ENCODE results near the gene CTNS. TPM values are rescaled to one million over a fixed set of nuclear protein-coding genes. Genes with fewer than 3 reads are reported as not detected.

CTNS gene
- total RNA-seq, 1 donor from 2014 or later, result 12.8 TPM

- TF ChIP-seq CTCF (IDR thresholded peaks at IDR 0.05), result no peak
- intact Hi-C loops (cut with micrococcal nuclease), result loop anchor here (1.0 kb wide), 1 partner anchor 22 kb away; no protein-coding TSS in a partner anchor
- Mint-ChIP-seq H3K27ac (peak overlapping the region; percentile 82), H3K4me1 (peaks cover 69% of the 10 kb centered on the region), H3K27me3 (no peaks in the 10 kb centered on the region), H3K9me3 (no peaks in the 10 kb centered on the region), H3K4me3 (peak overlapping the region; percentile 71), H3K36me3 (ENCODE audit: low read depth) (peaks cover 49% of the 10 kb centered on the region)
- DNase-seq (peak; percentile 59), ATAC-seq (ENCODE audit: low read depth) (peak; percentile 55)
- CTCF ChIA-PET, result interaction anchor here (1.5 kb wide), 1 partner anchor 22 kb away, joined by 4 read pairs; no protein-coding TSS in a partner anchor
- POLR2A ChIA-PET, result interaction anchor here (0.6 to 2.0 kb wide), 9 partner anchors 10 to 46 kb away, joined by 3 to 15 read pairs (median 5); partner anchors contain the start of gene HASPIN
These were observed 52.3 kb downstream of the CTNS start for GRCh38 chr17:3688852-3689261.

GRCh38 chr17:3689262-3690093 lies 52.9 kb downstream of the CTNS start:
- no peak for ATAC-seq (ENCODE audit: low read depth)
- H3K4me3 Mint-ChIP-seq, result peak overlapping the region; percentile 70

GRCh38 chr17:3690094-3690715 lies 53.6 kb downstream of the CTNS start:
- TF ChIP-seq CTCF (IDR thresholded peaks at IDR 0.05), result no peak
- no peak for DNase-seq
- intact Hi-C loops (cut with micrococcal nuclease), result loop anchor here (5.0 kb wide), 1 partner anchor 53 kb away; the partner anchor contains the start of genes CTNS and SHPK
- peaks cover 47% of the 10 kb centered on the region for H3K36me3 Mint-ChIP-seq (ENCODE audit: low read depth)
- H3K4me3 Mint-ChIP-seq, result peak overlapping the region; percentile 70
- peak overlapping the region; percentile 76 for H3K27ac Mint-ChIP-seq
- no peaks in the 10 kb centered on the region for H3K9me3 Mint-ChIP-seq
- no peaks in the 10 kb centered on the region for H3K27me3 Mint-ChIP-seq
- CTCF ChIA-PET, result interaction anchor here (1.0 to 2.0 kb wide), 2 partner anchors 13 to 26 kb away, joined by 3 to 6 read pairs; no protein-coding TSS in a partner anchor
- H3K4me1 Mint-ChIP-seq, result peaks cover 63% of the 10 kb centered on the region
- no peak for ATAC-seq (ENCODE audit: low read depth)
- POLR2A ChIA-PET, result interaction anchor here (1.0 to 2.4 kb wide), 4 partner anchors 12 to 33 kb away, joined by 4 to 19 read pairs (median 10); no protein-coding TSS in a partner anchor

More at GRCh38 chr17:3689262-3690093, 52.9 kb downstream of the CTNS start:
- intact Hi-C loops (cut with micrococcal nuclease), result loop anchor here (5.0 kb wide), 1 partner anchor 52 kb away; the partner anchor contains the start of genes CTNS and SHPK
- DNase-seq, result peak; percentile 54
- TF ChIP-seq CTCF (IDR thresholded peaks at IDR 0.05), result no peak
- CTCF ChIA-PET, result interaction anchor here (1.5 kb wide), 1 partner anchor 21 kb away, joined by 4 read pairs; no protein-coding TSS in a partner anchor
- Mint-ChIP-seq H3K36me3 (ENCODE audit: low read depth) (peaks cover 48% of the 10 kb centered on the region), H3K4me1 (peaks cover 68% of the 10 kb centered on the region), H3K27ac (peak overlapping the region; percentile 85), H3K27me3 (no peaks in the 10 kb centered on the region), H3K9me3 (no peaks in the 10 kb centered on the region)
- POLR2A ChIA-PET, result interaction anchor here (2.0 to 2.4 kb wide), 2 partner anchors 11 to 22 kb away, joined by 7 to 19 read pairs; no protein-coding TSS in a partner anchor

- Mint-ChIP-seq H3K36me3 (ENCODE audit: low read depth) (peaks cover 52% of the 10 kb centered on the region), H3K9me3 (no peaks in the 10 kb centered on the region), H3K27ac (peak overlapping the region; percentile 76), H3K27me3 (no peaks in the 10 kb centered on the region), H3K4me1 (peaks cover 68% of the 10 kb centered on the region), H3K4me3 (peak overlapping the region; percentile 70)
- ATAC-seq (ENCODE audit: low read depth) (no peak), DNase-seq (no peak)
- CTCF ChIA-PET, result interaction anchor here (0.6 to 2.0 kb wide), 9 partner anchors 8 to 89 kb away, joined by 3 to 6 read pairs (median 3); partner anchors contain the start of gene HASPIN
- POLR2A ChIA-PET, result interaction anchor here (0.7 to 3.2 kb wide), 10 partner anchors 9 to 104 kb away, joined by 3 to 23 read pairs (median 7); no protein-coding TSS in a partner anchor
- no peak for TF ChIP-seq CTCF (IDR thresholded peaks at IDR 0.05)
- intact Hi-C loops (cut with micrococcal nuclease), result loop anchor here (5.0 kb wide), 1 partner anchor 54 kb away; the partner anchor contains the start of genes CTNS and SHPK
These were observed 55.1 kb downstream of the CTNS start for GRCh38 chr17:3691617-3692067.
